BJ (cell line): ENCODE results near the gene EBLN2. TPM values are rescaled to one million over a fixed set of nuclear protein-coding genes. Genes with fewer than 3 reads are reported as not detected.

Experiments used
- CTCF ChIA-PET: fragments of 350-600 bp; formaldehyde crosslinking; extraction: SDS; loops from one replicate; lab custom pipeline; 2021; ENCODE audit warnings: antibody characterized with exemption, inconsistent platforms; lab: Yijun Ruan, JAX
- POLR2A ChIA-PET: fragments of 300-600 bp; sonication (Branson Sonifier 250); formaldehyde crosslinking; extraction: SDS; loops from one replicate; lab custom pipeline; 2021; ENCODE audit warnings: antibody characterized with exemption; lab: Charles Lee
- DNase-seq: peaks from one replicate; pipeline ENCODE4 v3.0.0-alpha.2; 2011; ENCODE audit warnings: low read depth
- H3K27me3 ChIP-seq: 2 replicates; pipeline ENCODE4 v1.6.0; 2011; ENCODE audit warnings: low read length; ENCODE audit not compliant: control insufficient read depth, insufficient read depth
- H3K36me3 ChIP-seq: 2 replicates; pipeline ENCODE4 v1.5.1; 2011; ENCODE audit warnings: low read length; ENCODE audit not compliant: control insufficient read depth, insufficient read depth
- H3K4me3 ChIP-seq: 2 replicates; pipeline ENCODE4 v1.5.1; 2011; ENCODE audit warnings: low read depth, mild to moderate bottlenecking, control low read depth, low read length
- CTCF ChIP-seq: IDR thresholded peaks from 2 replicates; pipeline ENCODE4 v1.5.1; 2011; ENCODE audit warnings: low read depth, mild to moderate bottlenecking, control low read depth, inconsistent platforms, low read length, moderate library complexity; ENCODE audit not compliant: insufficient read depth
- polyA minus RNA-seq: library from RNA; depleted of rRNA, polyadenylated mRNA; stranded (reverse); fragments of >200 nt; gene quantifications from 2 replicates; pipeline ENCODE4 v1.2.3, GENCODE V29; 2011; rRNA and poly(A)+ RNA removed
- polyA plus RNA-seq: library from polyadenylated mRNA; depleted of rRNA; stranded (reverse); fragments of >200 nt; gene quantifications from 2 replicates; pipeline ENCODE4 v1.2.3, GENCODE V29; 2011; rRNA removed

EBLN2 gene
- 1.0 and 2.5 TPM in 2 replicates for polyA plus RNA-seq
- 3.6 and 4.8 TPM in 2 replicates for polyA minus RNA-seq

GRCh38 chr3:73061416-73061815 is at the start of gene EBLN2:
EBLN2 (plus strand) TSS chr3:73061659; CDS start chr3:73062082, 423 bp downstream.
- DNase-seq = no peak
- ChIA-PET POLR2A (no interaction called here), CTCF (no interaction called here)
- Histone ChIP-seq H3K36me3 (peaks cover 5% of the 10 kb centered on the region), H3K27me3 (no peaks in the 10 kb centered on the region), H3K4me3 (no peak within 1 kb of the TSS)
- no peak for TF ChIP-seq CTCF

- Histone ChIP-seq H3K27me3 (no peaks in the 10 kb centered on the region), H3K4me3 (no peak overlapping the region), H3K36me3 (no peaks in the 10 kb centered on the region)
- ChIA-PET CTCF (no interaction called here), POLR2A (no interaction called here)
- no peak for TF ChIP-seq CTCF
- DNase-seq = no peak
Measured at GRCh38 chr3:73018298-73018697, 43.2 kb upstream of the EBLN2 start.

DNA sequence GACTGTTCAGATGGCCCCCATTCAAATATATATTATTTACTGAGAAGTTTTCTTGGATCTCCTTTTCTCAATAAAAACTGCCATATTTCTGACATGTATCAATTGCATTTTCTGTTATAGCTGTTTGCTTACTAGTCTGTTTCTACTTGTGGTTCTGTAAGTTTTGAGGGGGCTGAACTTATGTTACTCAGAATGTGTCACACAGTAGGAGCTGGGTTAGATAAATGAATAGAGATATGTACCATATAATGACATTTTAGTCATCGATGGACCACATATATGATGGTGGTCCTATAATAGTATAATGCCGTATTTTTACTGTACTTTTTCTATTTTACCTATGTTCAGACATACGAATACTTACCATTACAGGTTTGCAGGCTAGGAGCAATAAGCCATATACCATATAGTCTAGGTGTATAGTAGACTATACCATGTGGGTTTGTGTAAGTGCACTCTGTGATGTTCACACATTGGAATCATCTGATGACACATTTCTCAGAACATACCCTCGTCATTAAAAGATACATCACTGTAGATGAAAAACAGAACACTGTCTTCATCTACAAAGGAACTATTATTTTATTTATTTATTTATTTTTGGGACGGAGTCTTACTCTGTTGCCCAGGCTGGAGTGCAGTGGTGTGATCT is 42.5 kb upstream of the EBLN2 start:
- POLR2A ChIA-PET = no interaction called here
- no peak for DNase-seq
- no peak overlapping the region for H3K4me3 ChIP-seq
- H3K27me3 ChIP-seq = no peaks in the 10 kb centered on the region
- H3K36me3 ChIP-seq = no peaks in the 10 kb centered on the region
- CTCF ChIA-PET = no interaction called here
- no peak for TF ChIP-seq CTCF

DNA sequence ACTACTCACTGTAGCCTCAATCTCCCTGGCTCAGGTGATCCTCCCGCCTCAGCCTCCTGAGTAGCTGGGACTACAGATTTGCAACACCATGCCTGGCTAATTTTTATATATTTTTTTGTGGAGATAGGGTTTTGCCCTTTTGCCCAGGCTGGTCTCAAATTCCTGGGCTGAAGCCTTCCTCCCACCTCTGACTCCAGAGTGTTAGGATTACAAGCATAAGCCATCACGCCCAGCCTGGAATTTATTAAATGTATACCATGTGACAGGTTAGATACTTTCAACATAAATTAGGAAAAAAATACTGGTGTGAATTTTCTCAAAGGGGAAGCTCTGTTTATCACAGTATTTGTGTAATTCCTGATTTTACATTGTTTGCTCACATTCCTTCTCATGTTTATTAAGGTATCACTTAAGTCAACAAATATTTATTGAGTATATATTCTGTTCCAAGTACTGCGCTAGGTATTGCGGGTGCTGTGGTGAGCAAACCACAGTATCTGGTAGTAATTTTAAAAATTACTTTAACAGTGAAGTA is 40.1 kb upstream of the EBLN2 start:
- H3K4me3 ChIP-seq = no peak overlapping the region
- TF ChIP-seq CTCF = no peak
- DNase-seq = no peak
- ChIA-PET CTCF (interaction anchor here (0.6 kb wide), 1 partner anchor 49 kb away, joined by 3 read pairs; no protein-coding TSS in a partner anchor), POLR2A (no interaction called here)
- no peaks in the 10 kb centered on the region for H3K27me3 ChIP-seq
- H3K36me3 ChIP-seq = no peaks in the 10 kb centered on the region; the same call in 1 of the 2 replicates

- Histone ChIP-seq H3K4me3 (no peak overlapping the region), H3K27me3 (no peaks in the 10 kb centered on the region), H3K36me3 (no peaks in the 10 kb centered on the region; the same call in 1 of the 2 replicates)
- ChIA-PET POLR2A (no interaction called here), CTCF (no interaction called here)
- TF ChIP-seq CTCF = no peak
- no peak for DNase-seq
Measured at GRCh38 chr3:73024836-73025235, 36.6 kb upstream of the EBLN2 start.
